A549 (cell line): ENCODE results near the gene COPS3. TPM values are rescaled to one million over a fixed set of nuclear protein-coding genes. Genes with fewer than 3 reads are reported as not detected.

Experiments used
- ATAC-seq, 2 experiments: fragments of 200-7000 bp in 1 of 2; fragments of >200 bp in 1 of 2; cut with Nextera tagmentation in 1 of 2; cut with Tn5 transposase in 1 of 2; 3 replicates each; pipeline versions ENCODE4 v1.8.0 to v1.9.1; 2018 to 2020; ENCODE audit warnings: mild to moderate bottlenecking in 1 of 2, moderate library complexity in 1 of 2
- CTCF ChIA-PET: fragments of 300-600 bp; sonication (Branson Sonifier 250); formaldehyde crosslinking; extraction: SDS; loops from one replicate; lab custom pipeline; 2021; ENCODE audit warnings: antibody characterized with exemption, inconsistent platforms; lab: Yijun Ruan, JAX
- POLR2A ChIA-PET: fragments of 350-600 bp; formaldehyde crosslinking; extraction: SDS; loops from one replicate; lab custom pipeline; 2021; ENCODE audit warnings: antibody characterized with exemption, inconsistent platforms; lab: Yijun Ruan, JAX
- DNase-seq, 2 experiments: peaks; one replicate each; pipeline versions ENCODE4 v3.0.0 to v3.0.0-alpha.2; 2011 to 2016; ENCODE audit warnings: low read depth in 1 of 2, low spot score in 1 of 2
- FAIRE-seq: peaks from 2 replicates; lab custom pipeline; 2011; peaks lifted over from hg19 to GRCh38; lab: Jason Lieb, UNC
- H3K27ac ChIP-seq, 2 experiments: fragments of >200 bp; sonication (Bioruptor Twin); formaldehyde crosslinking; 3 replicates each; pipeline ENCODE4 v1.5.1; 2016 to 2017
- H3K4me1 ChIP-seq: fragments of >200 bp; sonication (Bioruptor Twin); formaldehyde crosslinking; 3 replicates; pipeline ENCODE4 v1.6.1; 2016
- H3K4me2 ChIP-seq: fragments of >200 bp; sonication (Bioruptor Twin); formaldehyde crosslinking; 3 replicates; pipeline ENCODE4 v1.6.1; 2016
- H3K4me3 ChIP-seq: fragments of >200 bp; sonication (Bioruptor Twin); formaldehyde crosslinking; 3 replicates; pipeline ENCODE4 v1.5.1; 2016
- H3K9me3 ChIP-seq: fragments of >200 bp; sonication (Bioruptor Twin); formaldehyde crosslinking; 3 replicates; pipeline ENCODE4 v1.6.1; 2016
- BCL3 ChIP-seq: fragments of >200 bp; sonication (Bioruptor Twin); formaldehyde crosslinking; IDR thresholded peaks from 3 replicates; pipeline ENCODE4 v1.6.1; 2016
- CBX2 ChIP-seq: fragments of 200-600 bp; sonication (generic); IDR thresholded peaks from 2 replicates; pipeline ENCODE4 v1.6.1; 2016; ENCODE audit warnings: low read depth, mild to moderate bottlenecking, borderline replicate concordance
- CBX8 ChIP-seq: fragments of 200-600 bp; sonication (generic); IDR thresholded peaks from 2 replicates; pipeline ENCODE4 v1.6.1; 2016
- ELK1 ChIP-seq: fragments of 150-350 bp; IDR thresholded peaks from 2 replicates; pipeline ENCODE4 v1.6.1; 2014; ENCODE audit warnings: low read depth, mild to moderate bottlenecking, low read length
- EP300 ChIP-seq, 2 experiments: fragments of >200 bp; sonication (Bioruptor Twin); formaldehyde crosslinking; IDR thresholded peaks; 2 replicates in 1 of 2; 3 replicates in 1 of 2; pipeline ENCODE4 v1.6.1; 2016 to 2017
- ESRRA ChIP-seq: fragments of 150-350 bp; IDR thresholded peaks from 2 replicates; pipeline ENCODE4 v1.6.1; 2014; ENCODE audit warnings: mild to moderate bottlenecking, low read length, borderline replicate concordance
- FOXS1 ChIP-seq: fragments of 250-450 bp; sonication (Bioruptor Pico); IDR thresholded peaks from 2 replicates; pipeline ENCODE4 v1.5.0; 2020; ENCODE audit warnings: mild to moderate bottlenecking, moderate library complexity
- GATA3 ChIP-seq: IDR thresholded peaks from 2 replicates; pipeline ENCODE4 v1.6.1; 2012; ENCODE audit warnings: borderline replicate concordance
- HEYL ChIP-seq: fragments of 250-450 bp; sonication (Bioruptor Pico); IDR thresholded peaks from 2 replicates; pipeline ENCODE4 v1.8.0; 2021; ENCODE audit warnings: mild to moderate bottlenecking, moderate library complexity
- HOXA7 ChIP-seq: fragments of 250-450 bp; sonication (Bioruptor Pico); IDR thresholded peaks from 2 replicates; pipeline ENCODE4 v1.5.0; 2020; ENCODE audit warnings: mild to moderate bottlenecking, moderate library complexity
- MAFK ChIP-seq: fragments of 450-650 bp; IDR thresholded peaks from 2 replicates; pipeline ENCODE4 v1.6.1; 2014; ENCODE audit not compliant: partially characterized antibody
- NFE2L2 ChIP-seq: fragments of 150-350 bp; conservative IDR thresholded peaks from 2 replicates; pipeline ENCODE4 v1.6.1; 2014; ENCODE audit warnings: low read length
- RFX5 ChIP-seq: fragments of 450-650 bp; IDR thresholded peaks from 2 replicates; pipeline ENCODE4 v1.7.1; 2014; ENCODE audit warnings: antibody characterized with exemption, mild to moderate bottlenecking, moderate library complexity
- TP53 ChIP-seq: fragments of 250-450 bp; sonication (Bioruptor Pico); IDR thresholded peaks from 2 replicates; pipeline ENCODE4 v1.5.0; 2021; ENCODE audit warnings: mild to moderate bottlenecking, moderate library complexity
- ZC3H11A ChIP-seq: fragments of 450-650 bp; IDR thresholded peaks from 2 replicates; pipeline ENCODE4 v1.6.1; 2014; ENCODE audit warnings: antibody characterized with exemption, mild to moderate bottlenecking
- ZFP36 ChIP-seq: fragments of 450-650 bp; IDR thresholded peaks from 2 replicates; pipeline ENCODE4 v1.6.1; 2014; ENCODE audit warnings: borderline replicate concordance; ENCODE audit not compliant: partially characterized antibody
- ZNF302 ChIP-seq: fragments of 250-450 bp; sonication (Bioruptor Pico); IDR thresholded peaks from 2 replicates; pipeline ENCODE4 v1.9.0; 2021; ENCODE audit warnings: inconsistent platforms, mild to moderate bottlenecking, moderate library complexity
- ZSCAN20 ChIP-seq: fragments of 250-450 bp; sonication (Bioruptor Pico); IDR thresholded peaks from 2 replicates; pipeline ENCODE4 v1.8.0; 2022; ENCODE audit warnings: mild to moderate bottlenecking, moderate library complexity
- WGBS: methylation state at CpG from one replicate; pipeline ENCODE4 v1.1.6; 2017; ENCODE audit errors: missing lambda C conversion rate; 5-methylcytosine and 5-hydroxymethylcytosine counted together
- polyA plus RNA-seq, 4 experiments: library from polyadenylated mRNA; depleted of rRNA in 3 of 4; stranded (reverse); fragments of >200 nt; fragmentation: RNase III in 1 of 4; extraction: RNeasy Plus Mini Kit Qiagen cat#74134 plus additional on column Dnase treatment in 1 of 4; gene quantifications; 2 replicates in 3 of 4; 3 replicates in 1 of 4; pipeline ENCODE4 v1.2.3, GENCODE V29; 2011 to 2017
- TF ChIP-seq, protein P1 (sequence below): fragments of 450-650 bp; IDR thresholded peaks from 2 replicates; pipeline ENCODE4 v1.6.1; 2014; ENCODE audit warnings: antibody characterized with exemption

Gene COPS3
- polyA plus RNA-seq, 2 of the 4 experiments (the other 2 are of a cell fraction) = 149 to 204 TPM

DNA sequence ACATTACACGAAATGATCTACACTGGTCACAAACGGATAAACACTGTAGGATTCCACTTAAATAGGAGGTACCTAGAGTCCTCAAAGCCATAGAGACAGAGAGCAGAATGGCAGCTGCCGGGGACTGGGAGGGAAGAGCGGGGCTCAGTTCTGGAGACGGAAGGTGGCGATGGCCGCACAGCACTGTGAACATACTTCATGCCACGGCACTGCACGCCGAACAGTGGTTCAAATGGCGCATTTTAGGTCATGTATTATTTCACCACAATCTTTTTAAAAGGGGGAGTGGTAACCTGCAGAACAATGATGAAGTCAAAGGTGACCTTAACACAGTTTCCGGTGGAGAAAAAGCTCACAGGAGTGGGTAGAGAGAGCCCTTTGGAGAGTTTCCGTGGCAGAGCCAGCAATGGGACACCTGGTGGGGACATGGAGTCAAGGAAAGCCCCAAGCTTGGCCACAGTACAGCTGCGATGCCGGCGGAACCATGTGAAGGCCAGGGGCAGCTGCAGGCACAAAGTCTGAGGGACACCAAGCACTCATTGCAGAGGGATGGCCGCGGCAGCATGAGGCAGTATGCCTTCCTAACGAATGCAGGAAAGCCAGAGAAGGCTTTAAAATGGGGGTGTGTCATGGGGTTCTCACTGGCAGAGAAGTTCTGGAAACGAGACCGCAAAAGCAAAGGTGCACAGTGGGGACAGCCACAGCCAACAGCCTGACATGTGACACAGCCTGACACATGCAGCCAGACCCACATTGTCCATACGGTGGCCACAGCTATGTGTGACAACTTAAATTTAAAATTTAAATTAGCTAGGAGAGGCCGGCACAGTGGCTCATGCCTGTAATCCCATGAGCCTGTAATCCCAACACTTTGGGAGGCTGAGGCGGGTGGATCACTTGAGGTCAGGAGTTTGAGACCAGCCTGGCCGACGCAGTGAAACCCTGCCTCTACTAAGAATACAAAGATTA, 51.3 kb downstream of the COPS3 start:
- no peak for ATAC-seq
- no peaks in the 10 kb centered on the region for H3K4me1 ChIP-seq
- no peak for FAIRE-seq
- no peak overlapping the region for H3K27ac ChIP-seq
- ChIA-PET CTCF (interaction anchor here (0.6 to 2.2 kb wide), 7 partner anchors 9 to 27 kb away, joined by 3 to 8 read pairs (median 3); partner anchors contain the start of gene PLD6), POLR2A (interaction anchor here (0.6 kb wide), 1 partner anchor 18 kb away, joined by 3 read pairs; no protein-coding TSS in a partner anchor)
- H3K4me3 ChIP-seq = no peak overlapping the region
- DNase-seq = no peak
- TF ChIP-seq EP300 (IDR thresholded peaks at IDR 0.05) = no peak
- H3K9me3 ChIP-seq = no peaks in the 10 kb centered on the region
- H3K4me2 ChIP-seq = no peak overlapping the region
- 90% methylated on average over 26 of the region's 26 CpGs for WGBS

DNA sequence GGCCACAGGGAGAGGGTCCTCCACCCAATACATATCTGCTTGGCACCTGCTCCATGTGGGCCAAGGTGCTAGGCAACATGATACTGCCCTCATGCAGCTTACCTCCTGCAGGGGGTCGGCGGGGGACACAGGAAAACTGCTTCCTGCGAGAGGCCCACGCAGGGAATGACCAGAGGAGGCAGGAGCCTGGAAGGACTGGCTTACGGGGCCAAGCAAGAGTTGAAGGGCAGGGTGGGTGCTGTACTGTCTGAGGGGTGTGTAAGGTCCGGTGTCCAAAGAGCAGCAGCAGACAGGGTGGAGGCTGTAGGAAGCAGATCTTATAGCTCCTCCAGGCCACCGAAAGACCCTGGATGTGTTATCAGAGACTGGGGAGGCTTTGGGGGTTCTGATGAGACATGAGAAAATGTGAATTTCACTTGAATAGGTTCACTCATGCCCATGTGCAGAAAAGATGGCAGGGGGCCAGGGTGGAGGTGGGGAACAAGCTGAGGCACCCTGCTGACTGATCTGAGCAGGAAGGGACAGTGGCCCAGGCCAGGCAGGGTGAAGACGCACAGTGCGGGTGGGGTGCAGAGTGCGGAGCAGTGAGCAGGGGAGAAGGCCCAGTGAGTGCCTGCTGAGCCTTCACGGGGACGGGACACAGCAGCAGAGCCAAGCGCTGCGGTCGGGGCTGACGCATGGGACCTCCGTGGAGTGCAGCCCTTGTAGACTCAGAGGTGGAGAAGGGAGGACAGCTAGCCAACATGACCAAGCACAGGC, 52.3 kb downstream of the COPS3 start:
- ChIA-PET CTCF (interaction anchor here (1.2 to 2.2 kb wide), 2 partner anchors 12 to 16 kb away, joined by 3 to 8 read pairs; no protein-coding TSS in a partner anchor), POLR2A (no interaction called here)

DNA sequence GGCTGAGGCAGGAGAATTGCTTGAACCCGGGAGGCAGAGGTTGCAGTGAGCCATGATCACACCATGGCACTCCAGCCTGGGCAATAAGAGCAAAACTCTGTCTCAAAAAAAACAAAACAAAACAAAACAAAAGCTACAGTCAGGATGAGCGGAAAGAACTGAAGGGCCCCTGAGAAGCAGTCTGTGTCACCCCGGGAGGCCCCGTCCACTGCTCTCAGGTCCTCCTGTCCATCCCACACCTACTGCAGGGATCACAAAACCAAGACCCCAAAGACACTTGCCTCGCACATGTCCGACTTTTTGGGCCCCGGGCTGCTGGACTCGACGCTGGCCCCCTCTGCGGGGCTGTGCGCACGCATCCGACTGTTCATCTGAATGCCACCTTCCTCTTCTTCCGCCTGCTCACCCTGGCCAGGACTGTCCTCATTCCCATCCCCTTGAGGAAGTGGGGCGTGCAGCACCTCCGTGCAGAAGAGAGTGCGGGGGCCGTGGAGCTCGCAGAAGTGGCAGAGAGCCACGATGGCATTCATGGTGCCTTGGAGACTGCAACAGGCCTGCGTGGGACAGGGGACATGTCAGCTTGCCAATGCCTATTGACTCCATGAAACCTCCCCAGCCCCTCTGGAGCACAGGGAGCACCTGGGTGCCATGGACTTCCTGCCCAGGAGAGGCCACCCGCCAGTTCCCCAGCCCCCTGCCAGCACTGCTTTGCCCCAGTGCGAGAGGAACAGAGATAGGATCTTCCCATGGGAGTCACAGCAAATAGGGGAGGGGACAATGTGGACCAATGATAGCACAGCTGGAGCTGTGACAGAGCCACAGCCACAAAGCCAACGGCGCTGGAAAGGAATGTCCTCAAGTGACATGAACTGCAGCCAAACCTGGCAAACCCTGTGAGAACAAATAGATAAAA, 53.2 kb downstream of the COPS3 start:
- ATAC-seq = no peak
- Histone ChIP-seq H3K4me3 (no peak overlapping the region), H3K4me2 (no peak overlapping the region), H3K9me3 (no peaks in the 10 kb centered on the region), H3K27ac (no peak overlapping the region), H3K4me1 (no peaks in the 10 kb centered on the region)
- DNase-seq = no peak
- ChIA-PET POLR2A (no interaction called here), CTCF (interaction anchor here (0.7 to 0.9 kb wide), 2 partner anchors 34 to 85 kb away, joined by 4 to 5 read pairs; no protein-coding TSS in a partner anchor)
- no peak for FAIRE-seq
- TF ChIP-seq MAFK (no peak), GATA3 (no peak), BCL3 (no peak), ZNF302 (CRISPR knock-in tag) (no peak), ZFP36 (no peak), ELK1 (no peak), NFE2L2 (no peak), RFX5 (no peak), HOXA7 (no peak), CBX2 (no peak)
- TF ChIP-seq, protein P1, sequence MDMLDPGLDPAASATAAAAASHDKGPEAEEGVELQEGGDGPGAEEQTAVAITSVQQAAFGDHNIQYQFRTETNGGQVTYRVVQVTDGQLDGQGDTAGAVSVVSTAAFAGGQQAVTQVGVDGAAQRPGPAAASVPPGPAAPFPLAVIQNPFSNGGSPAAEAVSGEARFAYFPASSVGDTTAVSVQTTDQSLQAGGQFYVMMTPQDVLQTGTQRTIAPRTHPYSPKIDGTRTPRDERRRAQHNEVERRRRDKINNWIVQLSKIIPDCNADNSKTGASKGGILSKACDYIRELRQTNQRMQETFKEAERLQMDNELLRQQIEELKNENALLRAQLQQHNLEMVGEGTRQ = no peak
- 94% methylated on average over 25 of the region's 25 CpGs for WGBS

More for the DNA sequence above, 52.3 kb downstream of the COPS3 start:
- H3K27ac ChIP-seq = no peak overlapping the region
- DNase-seq (no peak), FAIRE-seq (no peak), ATAC-seq (no peak)
- no peak overlapping the region for H3K4me3 ChIP-seq
- H3K4me1 ChIP-seq = no peaks in the 10 kb centered on the region
- TF ChIP-seq RFX5 (no peak), MAFK (no peak), ZC3H11A (no peak), HEYL (no peak), FOXS1 (no peak), ZSCAN20 (no peak), TP53 (CRISPR knock-in tag) (no peak), ESRRA (no peak), CBX8 (no peak)
- TF ChIP-seq, protein P1 = no peak
- no peaks in the 10 kb centered on the region for H3K9me3 ChIP-seq
- H3K4me2 ChIP-seq = no peak overlapping the region
- 92% methylated on average over 17 of the region's 17 CpGs for WGBS
